Natural killer cell treated with Interleukin-12 subunit alpha and Interleukin-12 subunit beta and Interleukin-15 and Interleukin-18, amount 100 ng/mL, for 72 hours (primary cell): ENCODE data around the gene STRIT1. TPM values are rescaled to one million over a fixed set of nuclear protein-coding genes. Genes with fewer than 3 reads are reported as not detected.

Experiments used
- ATAC-seq, 2 donors: fragments of 150-1000 bp; cut with Tn5 transposase in 1 of 2; sonication (Bioruptor Pico), chemical (Tn5 transposase) in 1 of 2; 2 replicates each; pipeline ENCODE4 v1.10.0; 2021
- DNase-seq: peaks from one replicate; pipeline ENCODE4 v3.0.0; 2022; ENCODE audit warnings: low spot score
- H3K27ac Mint-ChIP-seq, 2 donors: 1 replicate in 1 of 2; 2 replicates in 1 of 2; pipeline ENCODE4 v1.8.0; 2022; ENCODE audit warnings: mixed read lengths in 2 of 2, mild to moderate bottlenecking in 1 of 2, moderate library complexity in 1 of 2
- H3K27me3 Mint-ChIP-seq, 2 donors: 1 replicate in 1 of 2; 2 replicates in 1 of 2; pipeline ENCODE4 v1.8.0; 2022; ENCODE audit warnings: mixed read lengths in 2 of 2
- H3K36me3 Mint-ChIP-seq: one replicate; pipeline ENCODE4 v1.8.0; 2022; ENCODE audit warnings: mixed read lengths
- H3K4me1 Mint-ChIP-seq, 2 donors: 1 replicate in 1 of 2; 2 replicates in 1 of 2; pipeline ENCODE4 v1.8.0; 2022; ENCODE audit warnings: low read depth in 2 of 2, mixed read lengths in 2 of 2, mild to moderate bottlenecking in 1 of 2
- H3K4me3 Mint-ChIP-seq: one replicate; pipeline ENCODE4 v1.8.0; 2022; ENCODE audit warnings: mixed read lengths
- H3K9me3 Mint-ChIP-seq: 2 replicates; pipeline ENCODE4 v1.8.0; 2022; ENCODE audit warnings: mixed read lengths
- total RNA-seq, 2 donors: library from RNA; stranded (reverse); gene quantifications; one replicate each; pipeline ENCODE4 v1.2.3, GENCODE V29; 2022

The STRIT1 gene
- total RNA-seq, 2 donors from 2014 or later: not detected

DNA sequence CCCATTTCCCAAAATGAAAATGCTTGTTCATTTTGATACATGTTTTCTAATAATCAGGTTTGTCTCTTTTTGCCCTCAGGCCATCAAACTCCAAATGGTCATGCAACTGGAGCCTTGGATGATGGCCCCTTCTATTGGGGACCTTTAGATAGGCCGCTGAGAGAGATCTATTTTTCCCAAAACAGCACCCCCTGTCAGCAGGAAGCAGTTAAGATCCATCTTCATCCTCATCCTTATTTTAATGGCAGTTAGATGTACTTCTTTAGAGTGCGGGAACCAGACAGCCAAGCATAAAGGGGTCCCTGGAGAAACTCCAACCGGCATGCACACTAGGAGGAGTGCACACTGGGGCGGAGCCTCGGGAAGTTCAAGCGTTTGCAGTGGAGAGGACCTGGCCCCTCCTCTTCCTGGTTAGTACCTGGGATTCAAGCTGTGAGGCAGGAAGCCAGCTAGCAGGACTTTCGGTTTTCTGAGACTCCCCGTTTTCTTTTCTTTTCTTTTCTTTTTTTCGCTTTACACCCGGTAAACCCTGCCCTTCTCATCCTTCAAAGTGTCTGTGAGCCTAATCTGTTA is 31.9 kb upstream of the STRIT1 start:
- no peaks in the 10 kb centered on the region for H3K9me3 Mint-ChIP-seq
- H3K4me1 Mint-ChIP-seq: no peaks in the 10 kb centered on the region
- DNase-seq (no peak), ATAC-seq (no peak)
- H3K27me3 Mint-ChIP-seq: no peaks in the 10 kb centered on the region
- no peak overlapping the region for H3K27ac Mint-ChIP-seq
- H3K36me3 Mint-ChIP-seq: no peaks in the 10 kb centered on the region
- H3K4me3 Mint-ChIP-seq: no peak overlapping the region

DNA sequence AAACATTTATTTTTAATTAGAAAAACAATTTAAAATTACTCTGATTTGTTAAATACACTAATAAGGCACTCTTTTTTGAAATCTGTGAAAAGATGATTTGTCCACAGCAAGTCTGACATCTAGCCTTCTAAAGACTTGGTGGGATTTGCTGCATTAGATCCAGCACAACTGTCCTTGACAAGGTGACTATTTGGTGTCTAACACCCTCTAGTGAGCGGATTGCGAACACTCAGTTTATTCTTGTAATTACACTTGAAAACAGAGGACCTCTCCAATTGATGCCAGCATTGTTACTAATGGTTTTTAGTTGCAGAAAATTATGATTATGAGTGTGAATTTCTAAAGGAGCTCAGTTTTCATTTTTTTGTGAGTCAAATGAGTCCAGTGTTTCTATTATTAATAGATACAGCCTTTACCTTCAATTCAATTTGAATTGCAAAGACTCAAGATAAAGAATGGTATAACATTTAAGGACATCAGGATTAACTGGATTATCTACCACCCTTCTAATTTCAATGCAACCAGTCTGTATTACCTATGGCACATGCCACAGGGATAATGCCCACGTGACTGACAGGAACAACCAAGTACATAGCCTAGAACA is 29.7 kb upstream of the STRIT1 start:
- no peak overlapping the region for H3K27ac Mint-ChIP-seq
- H3K4me1 Mint-ChIP-seq: no peaks in the 10 kb centered on the region
- no peak for ATAC-seq
- no peak overlapping the region for H3K4me3 Mint-ChIP-seq
- no peak for DNase-seq
- H3K36me3 Mint-ChIP-seq: no peaks in the 10 kb centered on the region
- H3K27me3 Mint-ChIP-seq: no peaks in the 10 kb centered on the region
- no peaks in the 10 kb centered on the region for H3K9me3 Mint-ChIP-seq

DNA sequence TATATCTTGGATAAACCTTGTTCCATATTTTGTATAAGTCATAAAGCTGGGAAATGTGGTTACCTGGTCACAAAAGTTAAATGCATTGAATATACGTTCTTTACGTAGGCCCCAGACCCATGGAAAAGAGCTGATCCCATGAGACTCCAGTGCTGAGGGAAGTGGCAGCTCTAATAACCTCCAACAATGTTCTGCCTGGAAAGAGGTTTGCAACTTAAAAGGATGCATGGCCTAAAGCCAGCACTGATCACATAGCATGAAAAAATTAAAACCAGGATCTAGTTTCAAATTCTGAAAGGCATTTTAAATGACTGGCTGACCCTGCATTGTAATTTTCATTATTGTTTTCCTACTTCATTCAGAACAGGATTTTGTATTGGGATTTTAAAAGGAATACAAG is 27.9 kb upstream of the STRIT1 start:
- H3K4me3 Mint-ChIP-seq: no peak overlapping the region
- no peak for ATAC-seq
- H3K27ac Mint-ChIP-seq: no peak overlapping the region
- H3K36me3 Mint-ChIP-seq: no peaks in the 10 kb centered on the region
- no peaks in the 10 kb centered on the region for H3K9me3 Mint-ChIP-seq
- no peaks in the 10 kb centered on the region for H3K4me1 Mint-ChIP-seq
- no peaks in the 10 kb centered on the region for H3K27me3 Mint-ChIP-seq
- no peak for DNase-seq

DNA sequence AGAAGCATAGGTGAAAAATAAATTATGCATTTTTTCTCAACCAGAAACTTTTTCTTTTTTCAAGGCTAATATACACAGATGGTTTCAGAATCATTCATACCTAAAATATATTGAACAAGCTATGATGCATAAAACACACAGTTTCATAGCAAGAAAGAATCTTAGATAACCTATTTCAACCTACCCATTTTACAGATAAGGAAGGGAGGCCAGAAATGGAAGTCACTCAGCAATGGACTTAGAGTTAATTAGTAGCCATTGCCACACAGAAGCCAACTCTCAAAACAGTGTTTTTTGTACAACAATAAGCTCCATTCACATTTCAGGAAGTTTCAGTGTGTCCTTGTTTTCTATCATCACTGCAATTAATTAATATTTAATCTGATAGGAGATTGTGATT is 27.5 kb upstream of the STRIT1 start:
- ATAC-seq (no peak), DNase-seq (no peak)
- Mint-ChIP-seq H3K27ac (no peak overlapping the region), H3K4me1 (no peaks in the 10 kb centered on the region), H3K4me3 (no peak overlapping the region), H3K27me3 (no peaks in the 10 kb centered on the region), H3K9me3 (no peaks in the 10 kb centered on the region), H3K36me3 (no peaks in the 10 kb centered on the region)

DNA sequence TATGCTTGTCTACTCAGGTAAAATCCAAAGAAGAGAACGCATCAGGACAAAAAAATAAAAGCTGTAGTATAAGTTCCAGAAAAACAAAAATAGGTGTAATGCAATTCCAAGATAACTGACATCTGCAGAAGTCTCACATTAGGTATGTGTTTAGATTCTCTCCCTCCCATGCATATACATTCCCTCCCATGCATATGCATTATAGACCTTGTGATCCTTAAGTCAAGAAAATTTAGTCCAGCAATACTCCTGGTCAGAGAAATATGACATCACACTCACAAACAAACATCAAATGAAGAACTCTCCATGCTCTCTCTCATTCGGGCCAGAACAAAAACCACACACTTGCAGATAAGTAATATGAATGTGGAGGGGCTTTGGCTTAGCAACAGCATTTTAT is 25.3 kb upstream of the STRIT1 start:
- Mint-ChIP-seq H3K27ac (no peak overlapping the region), H3K27me3 (no peaks in the 10 kb centered on the region), H3K4me3 (no peak overlapping the region), H3K36me3 (no peaks in the 10 kb centered on the region), H3K4me1 (no peaks in the 10 kb centered on the region), H3K9me3 (no peaks in the 10 kb centered on the region)
- DNase-seq (no peak), ATAC-seq (no peak)

DNA sequence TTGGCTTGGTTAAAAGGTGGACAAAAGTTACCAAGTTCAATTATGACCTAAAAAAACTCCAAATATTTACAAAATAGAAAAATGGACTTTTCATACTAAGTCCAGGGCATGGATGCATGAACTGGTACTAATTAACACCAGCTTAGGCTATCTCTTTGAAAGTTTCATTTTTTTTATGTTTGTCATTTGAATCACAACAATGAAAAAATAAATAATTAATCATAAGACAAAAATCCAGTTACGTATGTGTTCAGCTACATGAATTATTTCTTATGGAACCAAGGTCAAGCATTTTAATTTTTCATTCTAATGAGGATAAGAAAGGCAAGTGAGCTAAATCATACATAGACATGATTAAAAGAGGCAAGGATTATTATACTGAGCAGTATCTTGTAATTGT is 23.7 kb upstream of the STRIT1 start:
- no peak overlapping the region for H3K27ac Mint-ChIP-seq
- no peaks in the 10 kb centered on the region for H3K27me3 Mint-ChIP-seq
- ATAC-seq (no peak), DNase-seq (no peak)
- H3K4me1 Mint-ChIP-seq: no peaks in the 10 kb centered on the region
- H3K9me3 Mint-ChIP-seq: no peaks in the 10 kb centered on the region
- H3K4me3 Mint-ChIP-seq: no peak overlapping the region
- H3K36me3 Mint-ChIP-seq: no peaks in the 10 kb centered on the region

DNA sequence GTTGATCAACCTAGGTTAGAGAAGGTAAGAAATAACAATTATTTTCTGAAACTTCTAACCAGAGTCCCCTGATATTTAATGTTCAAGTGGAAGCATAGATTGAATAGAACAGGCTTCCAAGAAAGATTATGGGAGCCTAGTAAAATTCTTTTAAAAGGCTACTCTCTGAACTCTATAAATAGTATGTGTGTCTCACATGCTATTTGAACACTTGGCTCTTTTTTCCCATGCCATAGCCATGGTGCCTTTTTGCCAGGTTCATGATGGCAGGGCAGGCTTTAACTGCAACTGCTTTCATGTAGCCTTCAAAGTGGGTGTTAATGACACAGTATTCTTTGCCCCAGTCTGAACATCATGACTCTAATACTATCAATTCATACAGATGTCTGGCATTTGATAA is 22.9 kb upstream of the STRIT1 start:
- H3K27me3 Mint-ChIP-seq: no peaks in the 10 kb centered on the region
- no peak for ATAC-seq
- no peaks in the 10 kb centered on the region for H3K9me3 Mint-ChIP-seq
- DNase-seq: no peak
- H3K36me3 Mint-ChIP-seq: no peaks in the 10 kb centered on the region
- no peak overlapping the region for H3K27ac Mint-ChIP-seq
- no peak overlapping the region for H3K4me3 Mint-ChIP-seq
- no peaks in the 10 kb centered on the region for H3K4me1 Mint-ChIP-seq

DNA sequence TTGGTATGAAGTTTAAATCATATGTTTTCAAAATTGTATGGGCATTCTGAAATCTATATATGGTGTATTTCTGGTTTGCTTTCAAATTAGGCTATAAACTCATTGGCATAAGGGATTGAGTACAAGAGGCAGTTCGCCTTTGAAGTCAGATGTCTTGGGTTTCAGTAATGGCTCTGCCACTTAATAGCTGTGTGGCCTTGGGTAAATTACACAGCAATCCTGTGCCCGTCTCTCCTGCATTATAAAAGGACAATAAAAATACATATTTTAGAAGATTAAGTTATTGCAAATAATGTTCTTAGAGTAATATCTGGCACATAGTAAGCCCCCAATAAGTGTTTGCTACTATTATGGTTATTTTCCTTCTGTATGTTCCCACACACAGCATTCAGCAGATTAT is 20.4 kb upstream of the STRIT1 start:
- H3K36me3 Mint-ChIP-seq: no peaks in the 10 kb centered on the region
- ATAC-seq (no peak), DNase-seq (no peak)

DNA sequence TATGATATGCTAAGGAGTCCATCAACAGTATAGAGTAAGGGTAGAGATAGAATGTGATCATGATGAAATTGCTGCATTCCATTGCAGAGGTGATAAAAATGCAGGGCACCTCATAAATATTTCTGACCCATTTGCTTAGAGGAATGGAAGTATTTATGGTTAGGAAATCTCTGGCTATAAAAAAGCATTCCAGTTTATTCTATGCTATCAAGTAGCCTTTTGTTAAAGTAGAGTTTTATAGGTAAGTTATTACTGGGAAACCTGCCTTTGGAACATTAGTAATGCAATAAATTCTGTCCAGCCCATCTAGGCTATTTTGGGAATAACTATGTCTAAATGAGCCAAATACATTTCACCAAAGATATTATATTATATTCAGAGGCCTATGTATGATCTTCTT is 19.8 kb upstream of the STRIT1 start:
- H3K27ac Mint-ChIP-seq: no peak overlapping the region
- no peaks in the 10 kb centered on the region for H3K4me1 Mint-ChIP-seq
- no peaks in the 10 kb centered on the region for H3K9me3 Mint-ChIP-seq

More for the DNA sequence above, 20.4 kb upstream of the STRIT1 start:
- Mint-ChIP-seq H3K27ac (no peak overlapping the region), H3K27me3 (peaks cover 0 to 2% of the 10 kb centered on the region in 2 donors), H3K9me3 (no peaks in the 10 kb centered on the region), H3K4me3 (no peak overlapping the region), H3K4me1 (no peaks in the 10 kb centered on the region)

DNA sequence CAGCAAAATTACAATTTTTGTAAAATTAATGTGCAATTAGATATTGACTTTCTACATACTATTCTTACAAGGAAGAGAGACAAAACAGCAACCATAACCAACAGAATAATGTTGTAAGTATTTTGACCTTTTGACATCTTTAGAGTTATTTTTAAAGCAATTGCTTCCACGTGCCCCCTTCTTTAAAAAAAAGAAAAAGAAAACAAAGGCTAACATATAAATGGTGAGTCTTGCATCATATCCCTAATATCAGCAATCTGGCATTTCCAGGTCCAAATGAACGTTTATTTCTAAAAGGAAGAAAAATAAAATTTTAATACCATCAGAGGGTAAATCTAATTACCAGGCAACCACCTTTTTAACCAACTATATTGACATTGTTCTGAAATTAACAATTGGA is 19.3 kb upstream of the STRIT1 start:
- Mint-ChIP-seq H3K9me3 (no peaks in the 10 kb centered on the region), H3K36me3 (no peaks in the 10 kb centered on the region), H3K27me3 (peaks cover 0 to 2% of the 10 kb centered on the region in 2 donors), H3K4me1 (no peaks in the 10 kb centered on the region), H3K4me3 (no peak overlapping the region), H3K27ac (no peak overlapping the region)
- DNase-seq: no peak
- no peak for ATAC-seq

More for the DNA sequence above, 19.8 kb upstream of the STRIT1 start:
- peaks cover 0 to 2% of the 10 kb centered on the region in 2 donors for H3K27me3 Mint-ChIP-seq
- H3K4me3 Mint-ChIP-seq: no peak overlapping the region
- no peak for ATAC-seq
- no peaks in the 10 kb centered on the region for H3K36me3 Mint-ChIP-seq
- DNase-seq: no peak

DNA sequence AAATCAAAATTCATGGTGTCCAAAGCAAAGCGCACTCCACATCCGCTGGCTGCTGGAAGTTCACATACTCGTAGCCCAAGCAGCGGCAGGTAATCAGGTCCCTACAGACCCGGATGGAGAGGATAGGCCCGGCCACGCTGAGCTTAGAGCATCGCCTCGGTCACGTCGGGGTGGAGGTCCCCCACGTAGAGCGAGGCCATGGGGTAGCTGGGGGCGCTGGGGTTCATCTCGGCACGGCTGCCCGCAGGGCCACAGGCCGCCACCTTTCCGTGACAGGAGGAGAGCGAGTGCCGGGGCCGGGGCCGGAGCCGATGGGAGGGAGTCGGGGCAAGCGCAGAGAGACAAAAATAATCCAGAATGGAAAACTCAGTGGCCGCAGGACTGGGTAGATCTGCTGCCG is 16.1 kb upstream of the STRIT1 start:
- Mint-ChIP-seq H3K4me3 (no peak overlapping the region), H3K27ac (no peak overlapping the region), H3K4me1 (no peaks in the 10 kb centered on the region), H3K27me3 (peaks cover 0 to 2% of the 10 kb centered on the region in 2 donors), H3K9me3 (no peaks in the 10 kb centered on the region), H3K36me3 (no peaks in the 10 kb centered on the region)
- no peak for DNase-seq
- no peak for ATAC-seq

DNA sequence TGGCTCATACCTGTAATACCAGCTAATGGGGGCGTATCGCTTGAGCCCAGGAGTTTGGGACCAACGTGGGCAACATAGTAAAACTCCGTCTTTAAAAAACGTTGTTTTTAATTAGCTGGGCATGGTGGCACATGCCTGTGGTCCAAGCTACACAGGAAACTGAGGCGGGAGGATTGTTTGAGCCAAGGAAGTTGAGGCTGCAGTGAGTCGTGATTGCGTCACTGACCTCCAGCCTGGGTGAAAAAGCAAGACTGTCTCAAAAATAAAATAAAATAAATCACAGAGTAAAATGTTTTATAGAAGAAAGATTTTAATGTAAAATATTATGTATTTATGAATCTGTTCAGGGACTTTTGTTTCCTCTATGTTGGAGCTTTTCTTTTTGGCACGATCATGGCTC is 15.3 kb upstream of the STRIT1 start:
- no peak for ATAC-seq
- peaks cover 0 to 2% of the 10 kb centered on the region in 2 donors for H3K27me3 Mint-ChIP-seq
- H3K4me3 Mint-ChIP-seq: no peak overlapping the region
- no peak for DNase-seq
- no peaks in the 10 kb centered on the region for H3K9me3 Mint-ChIP-seq
- H3K27ac Mint-ChIP-seq: no peak overlapping the region
- no peaks in the 10 kb centered on the region for H3K4me1 Mint-ChIP-seq
- no peaks in the 10 kb centered on the region for H3K36me3 Mint-ChIP-seq

DNA sequence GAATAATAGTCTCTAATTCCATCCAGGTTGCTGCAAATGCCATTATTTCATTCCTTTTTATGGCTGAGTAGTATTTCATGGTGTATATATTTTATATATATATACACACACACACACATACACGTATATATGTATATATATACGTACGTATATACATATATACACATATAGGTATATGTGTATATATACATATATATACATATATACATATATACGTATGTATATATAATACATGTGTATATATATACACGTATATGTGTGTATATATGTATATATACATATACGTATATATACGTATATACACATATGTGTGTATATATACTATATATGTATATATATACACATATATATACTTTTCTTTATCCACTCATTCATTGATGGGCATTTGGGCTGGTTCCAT is 13.7 kb upstream of the STRIT1 start:
- H3K4me1 Mint-ChIP-seq: no peaks in the 10 kb centered on the region
- H3K9me3 Mint-ChIP-seq: no peaks in the 10 kb centered on the region
- H3K4me3 Mint-ChIP-seq: no peak overlapping the region
- ATAC-seq (no peak), DNase-seq (no peak)
- no peak overlapping the region for H3K27ac Mint-ChIP-seq
- H3K27me3 Mint-ChIP-seq: peaks cover 0 to 2% of the 10 kb centered on the region in 2 donors
- no peaks in the 10 kb centered on the region for H3K36me3 Mint-ChIP-seq

DNA sequence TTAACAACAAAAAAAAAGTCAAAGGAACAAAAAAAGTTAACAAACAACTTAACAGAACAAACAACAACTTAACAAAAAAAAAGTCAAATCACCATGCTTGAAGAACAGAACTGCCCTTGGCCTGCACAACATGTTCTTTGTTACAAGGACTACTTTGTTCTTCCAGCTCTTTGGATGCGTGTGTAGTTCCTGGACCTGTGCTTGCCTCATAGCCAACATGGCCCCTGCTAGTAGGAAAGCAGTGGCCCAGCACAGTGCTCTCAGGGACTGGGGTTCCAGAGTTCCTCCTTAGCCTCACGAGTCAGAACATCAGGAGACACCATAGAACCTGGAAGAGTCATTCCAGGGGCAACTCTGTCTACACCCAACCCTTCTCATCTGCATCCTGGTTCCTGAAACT is 10.9 kb upstream of the STRIT1 start:
- no peak for DNase-seq
- Mint-ChIP-seq H3K4me1 (no peaks in the 10 kb centered on the region), H3K9me3 (no peaks in the 10 kb centered on the region), H3K4me3 (no peak overlapping the region), H3K27me3 (no peaks in the 10 kb centered on the region), H3K36me3 (no peaks in the 10 kb centered on the region), H3K27ac (no peak overlapping the region)
- no peak for ATAC-seq

DNA sequence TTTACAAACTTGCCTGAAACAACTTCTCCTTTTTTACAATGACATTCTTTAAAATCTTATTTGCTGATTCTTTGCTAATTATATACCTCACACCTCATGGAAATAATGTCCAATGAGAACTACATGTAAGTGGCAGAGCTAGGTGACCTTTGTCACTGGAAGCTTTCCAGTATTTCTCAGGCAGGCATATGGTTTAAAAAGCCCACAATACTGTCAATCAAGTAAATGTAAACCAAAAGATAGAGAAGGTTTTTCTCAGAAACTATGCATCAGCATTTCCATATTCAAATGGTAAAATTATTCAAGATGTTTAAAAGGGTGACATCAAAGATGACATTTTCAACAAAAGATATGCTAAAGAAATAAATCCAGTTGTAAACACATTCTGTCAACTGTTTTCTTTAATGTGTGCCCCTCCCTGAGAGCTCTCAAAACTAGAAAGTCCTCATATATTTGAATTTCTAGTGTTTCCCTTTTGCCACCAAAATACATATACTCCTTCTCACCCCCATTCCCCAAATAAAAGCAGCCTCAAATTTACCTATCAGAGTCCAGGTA is 10.1 kb upstream of the STRIT1 start:
- ATAC-seq (no peak), DNase-seq (no peak)
- Mint-ChIP-seq H3K27me3 (no peaks in the 10 kb centered on the region), H3K4me1 (no peaks in the 10 kb centered on the region), H3K27ac (no peak overlapping the region), H3K36me3 (no peaks in the 10 kb centered on the region), H3K4me3 (no peak overlapping the region), H3K9me3 (no peaks in the 10 kb centered on the region)
